ENCODE data around the gene RCBTB2. TPM values are rescaled to one million over a fixed set of nuclear protein-coding genes. Genes with fewer than 3 reads are reported as not detected.
A peak's percentile ranks its signal among the peaks of the same experiment; 100 is the strongest.

Gene RCBTB2
- total RNA-seq, 2 donors from 2014 or later, result 3.1 to 7.3 TPM

DNA sequence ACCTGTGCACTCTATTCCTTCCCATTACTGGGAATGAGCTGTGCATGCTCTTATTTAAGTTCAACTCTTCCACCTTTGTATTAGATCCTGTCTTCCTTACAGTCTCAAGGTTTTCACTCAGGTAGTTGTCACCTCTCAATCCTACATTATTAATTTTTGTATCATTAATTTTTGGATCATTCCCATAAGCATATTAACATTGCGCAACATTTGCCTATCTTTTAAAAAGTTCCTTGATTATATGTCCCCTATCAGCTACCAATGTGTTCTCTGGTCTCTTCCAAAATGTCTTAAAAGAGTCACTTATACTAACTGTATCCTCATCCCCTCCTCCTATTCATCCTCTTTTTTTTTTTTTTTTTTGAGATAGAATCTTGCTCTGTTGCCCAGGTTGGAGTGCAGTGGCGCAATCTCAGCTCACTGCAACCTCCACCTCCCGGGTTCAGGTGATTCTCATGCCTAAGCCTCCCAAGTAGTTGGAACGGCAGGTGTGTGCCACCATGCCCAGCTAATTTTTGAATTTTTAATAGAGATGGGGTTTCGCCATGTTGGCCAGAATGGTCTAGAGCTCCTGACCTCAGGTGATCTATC is 2.1 kb upstream of the RCBTB2 start:
- WGBS, 2 experiments (ENCODE audit: insufficient coverage in 1 of 2, insufficient read length in 1 of 2), result 89 to 97% methylated on average over 4 to 5 of the region's 5 CpGs

DNA sequence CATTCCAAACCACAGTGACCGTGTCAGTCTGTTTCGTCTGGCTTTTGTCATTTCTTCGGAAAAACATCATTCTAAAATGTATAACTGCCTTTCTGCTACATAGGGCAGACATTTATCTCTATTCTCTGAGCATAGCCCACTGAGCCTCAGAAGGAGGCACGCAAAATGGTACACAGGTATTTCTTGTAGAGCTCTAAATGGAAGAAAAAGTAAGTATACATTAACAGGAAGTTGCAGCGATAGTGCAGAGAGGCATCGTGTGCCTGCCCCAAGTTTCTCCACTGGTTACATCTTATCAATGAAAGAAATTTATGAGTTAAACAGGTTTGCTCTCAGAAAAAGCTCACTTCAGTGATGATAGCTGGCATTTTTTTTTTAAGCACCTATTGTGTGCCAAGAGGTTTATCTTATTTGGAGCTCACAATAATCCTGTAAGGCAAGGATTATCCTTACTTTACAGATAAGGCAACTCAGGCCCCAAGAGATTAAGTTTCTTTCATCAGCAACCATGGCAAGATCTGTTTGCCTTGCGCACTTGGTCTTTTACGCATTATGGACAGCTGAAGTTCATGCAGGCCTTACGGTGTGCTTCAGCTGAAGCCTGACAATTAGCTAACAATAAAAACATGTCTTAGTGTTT is 1.2 kb upstream of the RCBTB2 start:
- 86 to 87% methylated on average over 7 to 9 of the region's 9 CpGs for WGBS, 2 experiments (ENCODE audit: insufficient coverage in 1 of 2, insufficient read length in 1 of 2)
- Histone ChIP-seq H3K4me1 (ENCODE audit: control insufficient read depth, insufficient read depth, low read length) (peaks cover 6% of the 10 kb centered on the region), H3K27ac (ENCODE audit: low read depth, low read length) (no peak overlapping the region), H3K9me3 (ENCODE audit: control insufficient read depth, low read length) (peaks cover 13% of the 10 kb centered on the region), H3K4me3 (ENCODE audit: low read length) (no peak overlapping the region), H3K36me3 (ENCODE audit: control insufficient read depth, insufficient read depth, low read length) (no peaks in the 10 kb centered on the region), H3K9ac (ENCODE audit: extremely low read depth, low read length, poor library complexity, severe bottlenecking) (no peak overlapping the region), H3K27me3 (ENCODE audit: control insufficient read depth, insufficient read depth, low read length, poor library complexity, severe bottlenecking) (peaks cover 54% of the 10 kb centered on the region)
- H3K27me3 Mint-ChIP-seq (ENCODE audit: insufficient read depth), result peaks cover 63% of the 10 kb centered on the region
- TF ChIP-seq, protein P1, sequence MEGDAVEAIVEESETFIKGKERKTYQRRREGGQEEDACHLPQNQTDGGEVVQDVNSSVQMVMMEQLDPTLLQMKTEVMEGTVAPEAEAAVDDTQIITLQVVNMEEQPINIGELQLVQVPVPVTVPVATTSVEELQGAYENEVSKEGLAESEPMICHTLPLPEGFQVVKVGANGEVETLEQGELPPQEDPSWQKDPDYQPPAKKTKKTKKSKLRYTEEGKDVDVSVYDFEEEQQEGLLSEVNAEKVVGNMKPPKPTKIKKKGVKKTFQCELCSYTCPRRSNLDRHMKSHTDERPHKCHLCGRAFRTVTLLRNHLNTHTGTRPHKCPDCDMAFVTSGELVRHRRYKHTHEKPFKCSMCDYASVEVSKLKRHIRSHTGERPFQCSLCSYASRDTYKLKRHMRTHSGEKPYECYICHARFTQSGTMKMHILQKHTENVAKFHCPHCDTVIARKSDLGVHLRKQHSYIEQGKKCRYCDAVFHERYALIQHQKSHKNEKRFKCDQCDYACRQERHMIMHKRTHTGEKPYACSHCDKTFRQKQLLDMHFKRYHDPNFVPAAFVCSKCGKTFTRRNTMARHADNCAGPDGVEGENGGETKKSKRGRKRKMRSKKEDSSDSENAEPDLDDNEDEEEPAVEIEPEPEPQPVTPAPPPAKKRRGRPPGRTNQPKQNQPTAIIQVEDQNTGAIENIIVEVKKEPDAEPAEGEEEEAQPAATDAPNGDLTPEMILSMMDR (conservative IDR thresholded peaks at IDR 0.05), result no peak
- H3K9me3 Mint-ChIP-seq, result no peaks in the 10 kb centered on the region
- H3K36me3 Mint-ChIP-seq (ENCODE audit: low read depth), result no peaks in the 10 kb centered on the region
- H3K4me3 Mint-ChIP-seq, result peak overlapping the region; percentile 88
- no peak for DNase-seq
- peaks cover 27% of the 10 kb centered on the region for H3K4me1 Mint-ChIP-seq
- no peak overlapping the region for H3K27ac Mint-ChIP-seq

More for the DNA sequence above, 2.1 kb upstream of the RCBTB2 start:
- H3K9ac ChIP-seq (ENCODE audit: extremely low read depth, low read length, poor library complexity, severe bottlenecking), result no peak overlapping the region
- no peaks in the 10 kb centered on the region for H3K36me3 Mint-ChIP-seq (ENCODE audit: low read depth)
- H3K9me3 Mint-ChIP-seq, result no peaks in the 10 kb centered on the region
- peaks cover 67% of the 10 kb centered on the region for H3K27me3 Mint-ChIP-seq (ENCODE audit: insufficient read depth)
- no peaks in the 10 kb centered on the region for H3K36me3 ChIP-seq (ENCODE audit: control insufficient read depth, insufficient read depth, low read length)
- no peak overlapping the region for H3K4me3 ChIP-seq (ENCODE audit: low read length)
- peaks cover 29% of the 10 kb centered on the region for H3K4me1 Mint-ChIP-seq
- peaks cover 6% of the 10 kb centered on the region for H3K4me1 ChIP-seq (ENCODE audit: control insufficient read depth, insufficient read depth, low read length)
- no peak overlapping the region for H3K27ac ChIP-seq (ENCODE audit: low read depth, low read length)
- no peak for DNase-seq
- H3K27ac Mint-ChIP-seq, result no peak overlapping the region
- H3K9me3 ChIP-seq (ENCODE audit: control insufficient read depth, low read length), result peaks cover 13% of the 10 kb centered on the region
- TF ChIP-seq, protein P1 (conservative IDR thresholded peaks at IDR 0.05), result no peak
- no peak overlapping the region for H3K4me3 Mint-ChIP-seq
- peaks cover 58% of the 10 kb centered on the region for H3K27me3 ChIP-seq (ENCODE audit: control insufficient read depth, insufficient read depth, low read length, poor library complexity, severe bottlenecking)

DNA sequence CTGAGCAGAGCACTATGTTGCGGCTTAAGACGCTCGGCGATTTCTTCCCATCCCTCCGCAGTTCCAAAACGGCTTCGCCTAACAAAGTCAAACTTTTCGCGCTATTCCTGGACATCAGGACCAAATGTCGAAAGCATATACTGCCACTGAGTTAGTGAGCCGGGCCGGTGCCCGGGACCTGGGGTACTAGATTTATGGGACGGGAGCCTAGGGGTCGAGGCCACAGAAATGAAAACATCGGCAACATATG is 699 bp downstream of the RCBTB2 start:
- peaks cover 20% of the 10 kb centered on the region for H3K4me1 Mint-ChIP-seq

More for the DNA sequence above, 699 bp downstream of the RCBTB2 start:
- no peak for DNase-seq
- peaks cover 13% of the 10 kb centered on the region for H3K9me3 ChIP-seq (ENCODE audit: control insufficient read depth, low read length)
- peaks cover 43% of the 10 kb centered on the region for H3K27me3 ChIP-seq (ENCODE audit: control insufficient read depth, insufficient read depth, low read length, poor library complexity, severe bottlenecking)
- H3K4me3 ChIP-seq (ENCODE audit: low read length), result peak overlapping the region; percentile 82
- TF ChIP-seq, protein P1 (conservative IDR thresholded peaks at IDR 0.05), result no peak
- H3K27ac Mint-ChIP-seq, result peak overlapping the region; percentile 97
- no peaks in the 10 kb centered on the region for H3K36me3 Mint-ChIP-seq (ENCODE audit: low read depth)
- H3K4me3 Mint-ChIP-seq, result peak overlapping the region; percentile 88
- 50 to 53% methylated on average over 12 to 16 of the region's 16 CpGs for WGBS, 2 experiments (ENCODE audit: insufficient coverage in 1 of 2, insufficient read length in 1 of 2)
- H3K9ac ChIP-seq (ENCODE audit: extremely low read depth, low read length, poor library complexity, severe bottlenecking), result no peak overlapping the region
- H3K27me3 Mint-ChIP-seq (ENCODE audit: insufficient read depth), result peaks cover 46% of the 10 kb centered on the region
- peak overlapping the region; percentile 36 for H3K27ac ChIP-seq (ENCODE audit: low read depth, low read length)
- no peaks in the 10 kb centered on the region for H3K36me3 ChIP-seq (ENCODE audit: control insufficient read depth, insufficient read depth, low read length)
- no peaks in the 10 kb centered on the region for H3K9me3 Mint-ChIP-seq
- H3K4me1 ChIP-seq (ENCODE audit: control insufficient read depth, insufficient read depth, low read length), result peaks cover 6% of the 10 kb centered on the region

All from endodermal cell (in vitro differentiated cells).